Stomach smooth muscle (tissue), 2 donors: ENCODE data around the gene CD8A.

Source experiments
- H3K27ac ChIP-seq: one replicate; pipeline ENCODE4 v1.7.0; 2013; ENCODE audit warnings: mild to moderate bottlenecking, low read length, inconsistent platforms
- H3K27me3 ChIP-seq, 2 donors: one replicate each; pipeline ENCODE4 v1.7.0; 2013; ENCODE audit warnings: low read length in 2 of 2; ENCODE audit not compliant: insufficient read depth in 2 of 2, control insufficient read depth in 1 of 2
- H3K36me3 ChIP-seq, 2 donors: one replicate each; pipeline ENCODE4 v1.7.0; 2013; ENCODE audit warnings: low read length in 2 of 2; ENCODE audit not compliant: control insufficient read depth in 2 of 2, insufficient read depth in 2 of 2
- H3K4me1 ChIP-seq: one replicate; pipeline ENCODE4 v1.7.0; 2013; ENCODE audit warnings: low read length; ENCODE audit not compliant: control insufficient read depth, insufficient read depth
- H3K4me3 ChIP-seq, 2 donors: one replicate each; pipeline ENCODE4 v1.7.0; 2013; ENCODE audit warnings: low read length in 2 of 2
- H3K9ac ChIP-seq, 2 donors: one replicate each; pipeline ENCODE4 v1.7.0; 2013; ENCODE audit warnings: low read length in 2 of 2, mild to moderate bottlenecking in 1 of 2
- H3K9me3 ChIP-seq, 2 donors: one replicate each; pipeline ENCODE4 v1.7.0; 2013; ENCODE audit warnings: low read length in 2 of 2; ENCODE audit not compliant: control insufficient read depth in 2 of 2
- donor health status: healthy.
- donor health status: Pancreatic carcinoma.

Gene CD8A

DNA sequence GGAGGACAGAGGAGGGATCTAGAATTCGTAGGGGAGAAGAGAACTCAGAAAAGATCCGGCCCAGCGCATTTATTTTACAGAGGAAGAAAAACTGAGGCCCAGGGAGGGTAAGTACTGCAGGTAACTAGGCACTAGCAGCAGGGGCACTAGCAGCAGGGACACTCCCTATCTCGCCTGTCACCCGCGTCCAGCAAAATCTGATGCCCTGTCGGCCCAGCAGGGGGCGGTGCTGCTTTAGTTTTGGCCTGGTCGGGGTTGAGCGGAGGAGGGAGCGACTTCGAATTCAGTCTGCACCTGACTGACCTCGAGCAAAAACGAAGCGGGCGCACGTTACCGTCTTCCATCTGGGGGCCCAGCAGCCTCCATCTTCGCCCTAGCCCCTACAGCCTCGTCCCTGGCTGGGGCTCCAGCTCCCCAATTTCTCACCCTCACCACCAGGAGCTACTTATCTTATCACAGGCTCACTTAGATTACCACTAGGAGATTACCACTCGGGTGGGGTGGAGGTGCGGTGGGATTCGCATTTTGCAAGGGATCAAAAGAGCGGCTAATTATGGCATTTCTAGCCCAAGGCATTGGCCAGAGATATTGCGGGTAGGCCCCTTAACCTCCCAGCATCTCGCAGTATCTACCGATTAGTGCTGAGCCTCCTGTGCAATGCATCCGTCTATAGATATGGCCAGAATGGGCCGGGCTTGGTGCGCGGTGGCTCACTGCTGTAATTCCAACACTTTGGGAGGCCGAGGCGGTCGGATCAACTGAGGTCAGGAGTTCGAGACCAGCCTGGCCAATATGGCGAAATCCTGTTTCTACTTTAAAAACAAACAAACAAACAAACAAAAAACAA lies 17.8 kb upstream of the CD8A start:
- Histone ChIP-seq H3K9me3 (no peaks in the 10 kb centered on the region), H3K36me3 (no peaks in the 10 kb centered on the region), H3K4me1 (peaks cover 18% of the 10 kb centered on the region), H3K27ac (no peak overlapping the region), H3K9ac (no peak overlapping the region), H3K27me3 (peaks cover 23 to 54% of the 10 kb centered on the region in 2 donors), H3K4me3 (peak overlapping the region; percentile 56 to 66)

DNA sequence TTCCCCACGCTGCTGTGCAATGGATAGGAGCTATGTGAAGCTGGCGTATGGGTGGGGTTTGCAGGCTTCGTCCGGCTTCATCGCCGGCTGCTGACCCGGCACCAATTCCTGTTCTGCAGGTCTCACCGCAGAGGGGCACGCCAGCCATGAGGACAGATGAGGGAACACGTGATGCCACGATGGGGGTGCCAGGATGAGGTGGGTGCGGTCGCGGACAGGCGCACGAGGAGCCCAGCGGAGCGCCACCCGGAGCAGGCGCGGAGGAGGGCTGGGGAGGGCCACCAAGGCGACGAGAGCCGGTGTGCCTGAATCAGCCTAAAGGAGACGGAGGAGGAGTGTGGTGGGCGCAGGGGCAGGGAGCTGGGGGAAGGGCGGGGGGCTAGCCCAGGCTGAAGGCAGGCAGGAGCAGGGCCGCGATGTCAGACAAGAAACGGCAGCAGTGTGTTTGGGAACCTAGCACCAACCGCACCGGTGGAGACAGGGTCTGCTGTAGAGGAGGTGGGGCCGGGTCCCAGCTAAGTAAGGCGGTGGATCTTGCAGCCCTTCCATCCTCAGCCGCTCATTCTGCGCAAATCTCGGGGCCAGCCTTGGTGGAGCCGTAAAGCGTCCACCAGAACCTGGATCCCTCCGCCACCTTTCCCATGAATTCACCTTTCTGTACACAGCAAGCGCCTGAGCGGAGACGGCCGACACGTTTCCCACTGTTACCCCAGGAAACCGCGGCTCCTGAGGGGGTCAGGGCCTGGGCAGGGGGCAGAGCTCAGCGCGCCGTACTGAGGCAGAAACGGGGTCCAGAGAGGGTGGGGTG lies 17.0 kb upstream of the CD8A start:
- no peaks in the 10 kb centered on the region for H3K9me3 ChIP-seq
- H3K27ac ChIP-seq = no peak overlapping the region
- H3K9ac ChIP-seq = no peak overlapping the region
- peak overlapping the region; percentile 56 to 66 for H3K4me3 ChIP-seq
- peaks cover 18% of the 10 kb centered on the region for H3K4me1 ChIP-seq
- peaks cover 22 to 46% of the 10 kb centered on the region in 2 donors for H3K27me3 ChIP-seq
- no peaks in the 10 kb centered on the region for H3K36me3 ChIP-seq

DNA sequence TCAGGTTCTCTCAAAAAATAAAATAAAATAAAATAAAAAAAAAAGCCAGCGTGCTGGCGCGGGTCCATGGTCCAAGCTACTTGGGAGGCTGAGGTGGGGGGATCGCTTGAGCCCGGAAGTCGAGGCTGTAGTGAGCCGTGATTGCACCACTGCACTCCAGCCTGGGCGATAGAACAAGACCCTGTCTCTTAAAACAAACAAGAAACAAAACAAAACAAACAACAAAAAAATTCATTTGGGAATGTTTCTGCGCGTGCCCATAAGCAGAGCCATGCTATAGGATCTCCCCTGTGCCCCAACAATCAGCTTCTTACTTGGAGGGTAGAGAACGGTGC lies 16.4 kb upstream of the CD8A start:
- H3K27me3 ChIP-seq = peaks cover 20 to 43% of the 10 kb centered on the region in 2 donors
- H3K36me3 ChIP-seq = no peaks in the 10 kb centered on the region
- H3K9ac ChIP-seq = no peak overlapping the region
- H3K4me3 ChIP-seq = peak overlapping the region in 1 of 2 donors; percentile 66
- H3K27ac ChIP-seq = no peak overlapping the region
- H3K4me1 ChIP-seq = peaks cover 18% of the 10 kb centered on the region
- no peaks in the 10 kb centered on the region for H3K9me3 ChIP-seq

DNA sequence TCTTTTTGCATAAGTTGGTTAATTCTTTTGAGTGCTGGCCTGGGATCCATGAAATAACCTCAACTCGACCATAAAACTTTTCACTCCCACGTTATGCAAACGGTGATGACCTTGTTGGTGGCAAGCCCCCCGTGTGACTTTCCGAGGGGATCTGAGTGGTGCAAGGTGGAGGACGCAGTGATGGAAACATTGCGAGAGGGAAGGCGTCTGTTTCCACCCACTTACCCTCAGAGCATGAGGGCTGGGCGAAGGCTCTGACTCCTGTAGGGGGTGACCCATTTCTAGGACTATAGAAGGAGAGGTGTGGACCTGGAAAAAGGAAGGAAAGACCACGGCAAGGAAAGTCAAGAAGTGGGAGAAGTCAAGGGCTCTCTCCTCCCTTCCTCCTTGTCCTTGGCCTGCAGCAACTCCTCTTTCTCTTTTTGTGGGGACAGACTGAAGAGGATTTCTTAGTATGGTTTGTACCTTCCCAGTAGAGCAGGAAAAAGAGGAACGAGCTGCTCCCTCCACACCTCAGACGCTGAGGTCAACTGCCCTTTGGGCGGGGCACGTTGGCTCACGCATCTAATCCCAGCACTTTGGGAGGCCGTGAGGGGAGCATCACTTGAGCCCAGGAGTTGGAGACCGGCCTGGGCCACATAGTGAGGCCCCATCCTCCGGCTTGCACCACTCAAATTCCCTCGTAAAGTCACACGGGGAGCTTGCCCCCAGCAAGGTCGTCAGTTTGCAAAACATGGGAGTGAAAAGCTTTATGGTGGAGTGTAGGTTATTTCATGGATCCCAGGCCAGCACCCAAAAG lies 15.5 kb upstream of the CD8A start:
- no peak overlapping the region for H3K27ac ChIP-seq
- peaks cover 18% of the 10 kb centered on the region for H3K4me1 ChIP-seq
- no peaks in the 10 kb centered on the region for H3K9me3 ChIP-seq
- H3K9ac ChIP-seq = no peak overlapping the region
- no peak overlapping the region for H3K4me3 ChIP-seq
- peaks cover 20 to 35% of the 10 kb centered on the region in 2 donors for H3K27me3 ChIP-seq
- no peaks in the 10 kb centered on the region for H3K36me3 ChIP-seq

DNA sequence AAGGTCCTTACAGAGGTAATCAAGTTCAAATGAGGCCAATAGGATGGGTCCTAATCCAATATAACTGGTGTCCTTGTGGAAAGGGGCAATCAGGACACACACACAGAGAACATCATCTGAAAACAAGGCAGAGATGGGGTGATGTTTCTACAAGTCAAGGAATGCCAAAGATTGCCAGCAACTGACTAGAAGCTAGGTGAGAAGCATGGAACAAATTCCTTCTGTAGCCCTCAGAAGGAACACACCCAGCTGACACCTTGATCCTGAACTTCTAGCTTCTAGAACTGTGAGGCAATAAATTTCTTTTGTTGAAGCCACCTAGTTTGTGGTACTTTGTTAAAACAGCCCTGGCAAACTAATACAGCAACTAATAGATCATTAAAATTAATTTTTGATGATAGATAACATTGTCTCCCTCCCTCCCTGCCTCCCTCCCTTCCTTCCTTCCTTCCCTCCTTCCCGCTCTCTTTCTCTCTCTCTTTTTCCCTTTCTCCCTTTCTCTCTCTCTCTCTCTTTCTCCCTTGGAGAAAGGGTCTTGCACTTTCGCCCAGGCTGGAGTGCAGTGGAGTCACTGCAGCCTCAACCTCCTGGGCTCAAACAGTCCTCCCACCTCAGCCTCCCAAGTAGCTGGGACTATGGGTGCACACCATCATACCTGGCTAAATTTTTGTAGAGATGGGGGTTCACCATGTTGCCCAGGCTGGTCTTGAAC lies 10.3 kb upstream of the CD8A start:
- Histone ChIP-seq H3K27me3 (peaks cover 0 to 2% of the 10 kb centered on the region in 2 donors), H3K9me3 (peaks cover 0 to 12% of the 10 kb centered on the region in 2 donors)

DNA sequence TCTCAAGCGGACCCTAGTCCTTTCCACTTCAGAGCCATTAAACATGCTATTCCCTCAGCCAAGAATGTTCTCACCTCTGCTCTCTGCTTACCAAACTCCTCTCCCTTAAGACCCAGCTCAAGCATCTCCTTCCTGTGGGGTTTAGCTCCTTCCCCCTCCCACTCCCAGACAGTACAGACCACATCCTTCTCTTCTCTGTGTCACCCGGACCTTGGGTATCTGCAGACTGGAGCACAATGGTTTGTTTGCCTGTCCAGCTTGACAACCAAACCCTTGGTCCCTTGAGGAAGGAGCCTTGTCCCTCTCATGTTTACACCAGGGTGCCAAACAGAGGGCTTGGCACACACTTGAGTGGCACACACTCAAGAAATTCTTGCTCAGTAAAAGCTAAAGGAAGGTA lies 4.1 kb upstream of the CD8A start:
- Histone ChIP-seq H3K27me3 (peaks cover 44 to 50% of the 10 kb centered on the region in 2 donors), H3K36me3 (no peaks in the 10 kb centered on the region), H3K27ac (no peak overlapping the region), H3K4me3 (no peak overlapping the region), H3K9me3 (peaks cover 0 to 23% of the 10 kb centered on the region in 2 donors), H3K4me1 (peaks cover 6% of the 10 kb centered on the region), H3K9ac (no peak overlapping the region)

More for the DNA sequence above, 10.3 kb upstream of the CD8A start:
- Histone ChIP-seq H3K4me3 (no peak overlapping the region), H3K4me1 (no peaks in the 10 kb centered on the region), H3K36me3 (no peaks in the 10 kb centered on the region), H3K27ac (no peak overlapping the region), H3K9ac (no peak overlapping the region)

DNA sequence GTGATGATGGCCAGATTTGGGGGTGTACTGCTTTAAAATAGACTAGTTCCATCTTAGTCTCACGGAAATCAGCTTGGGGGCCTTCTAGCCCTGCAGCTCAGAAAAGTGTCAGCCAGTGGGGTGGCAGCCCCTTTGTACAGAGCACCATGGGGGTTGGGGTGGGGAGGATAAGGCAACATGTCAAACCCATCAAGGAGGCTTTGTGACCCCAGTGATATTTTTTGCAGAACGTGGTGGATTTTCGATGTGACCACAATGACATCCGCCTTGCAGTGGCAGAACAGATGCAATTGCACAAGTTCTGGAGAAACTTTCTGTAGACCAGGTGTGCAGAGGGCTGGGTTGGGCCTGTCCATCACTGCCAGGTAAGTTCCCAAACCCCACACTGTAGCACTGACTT lies 3.0 kb upstream of the CD8A start:
- Histone ChIP-seq H3K9me3 (peaks cover 0 to 23% of the 10 kb centered on the region in 2 donors), H3K4me1 (peaks cover 17% of the 10 kb centered on the region), H3K27me3 (peaks cover 56 to 57% of the 10 kb centered on the region in 2 donors), H3K9ac (no peak overlapping the region), H3K36me3 (no peaks in the 10 kb centered on the region), H3K4me3 (no peak overlapping the region), H3K27ac (no peak overlapping the region)

DNA sequence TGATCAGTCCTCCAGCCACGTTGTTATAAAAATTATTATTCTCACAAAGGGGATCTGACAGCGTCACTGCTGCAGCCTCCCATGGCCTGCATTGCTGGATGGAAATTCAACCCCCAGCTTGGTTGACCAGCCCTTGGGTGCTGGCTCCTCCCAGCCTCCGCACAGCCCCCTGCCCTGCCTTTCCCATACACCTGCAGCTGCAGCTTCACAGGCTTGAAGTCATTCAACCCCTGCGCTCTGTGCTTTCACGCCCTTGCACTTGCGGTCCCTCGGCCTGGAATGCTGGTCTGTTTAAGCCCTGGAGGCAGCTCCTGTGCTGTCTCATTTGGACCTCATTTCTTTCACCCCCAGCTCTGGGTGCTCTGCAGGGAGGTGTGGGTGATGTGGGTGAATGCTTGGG lies 860 bp upstream of the CD8A start:
- Histone ChIP-seq H3K4me3 (peak overlapping the region in 1 of 2 donors; percentile 53), H3K27ac (no peak overlapping the region), H3K27me3 (peaks cover 58 to 60% of the 10 kb centered on the region in 2 donors), H3K36me3 (no peaks in the 10 kb centered on the region), H3K9ac (no peak overlapping the region), H3K4me1 (peaks cover 18% of the 10 kb centered on the region), H3K9me3 (peaks cover 0 to 16% of the 10 kb centered on the region in 2 donors)

DNA sequence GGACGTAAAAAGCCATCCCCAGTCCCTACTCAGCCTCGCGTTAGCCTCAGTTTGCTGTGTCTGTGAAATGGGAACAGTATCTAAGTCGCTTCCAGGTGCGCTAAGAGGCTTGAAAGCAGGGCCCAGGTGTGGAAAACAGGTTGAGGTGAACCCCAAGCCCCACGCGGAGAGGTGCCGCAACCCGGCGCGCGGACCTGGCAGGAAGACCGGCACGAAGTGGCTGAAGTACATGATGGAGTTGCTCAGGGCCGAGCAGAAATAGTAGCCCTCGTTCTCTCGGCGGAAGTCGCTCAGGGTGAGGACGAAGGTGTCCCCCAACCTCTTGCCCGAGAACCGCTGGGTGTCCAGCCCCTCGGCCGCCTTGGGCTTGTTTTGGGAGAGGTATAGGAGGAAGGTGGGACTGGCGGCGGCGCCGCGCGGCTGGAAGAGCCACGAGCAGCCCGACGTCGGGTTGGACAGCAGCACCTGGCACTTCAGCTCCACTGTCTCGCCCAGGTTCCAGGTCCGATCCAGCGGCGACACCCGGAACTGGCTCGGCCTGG lies 508 bp downstream of the CD8A start:
- H3K4me1 ChIP-seq = peaks cover 18% of the 10 kb centered on the region
- no peaks in the 10 kb centered on the region for H3K36me3 ChIP-seq
- no peak overlapping the region for H3K9ac ChIP-seq
- H3K27ac ChIP-seq = no peak overlapping the region
- peak overlapping the region in 1 of 2 donors; percentile 52 for H3K4me3 ChIP-seq
- peaks cover 55 to 60% of the 10 kb centered on the region in 2 donors for H3K27me3 ChIP-seq
- H3K9me3 ChIP-seq = peaks cover 0 to 4% of the 10 kb centered on the region in 2 donors
